Activated effector memory CD4-positive, alpha-beta T cell treated with anti-CD3 and anti-CD28 coated beads, Interleukin-2, amount 50 U/mL, for 16 hours (primary cell): Measurements from ENCODE around the gene ZDHHC11.
"Not testable (repeated sequence)": the region's sequence is repeated elsewhere in the genome, so short reads cannot be mapped to it uniquely, and the experiment has no call there.

Experiments used
- DNase-seq: peaks from one replicate; pipeline ENCODE4 v3.0.0-alpha.2; 2020

Gene ZDHHC11

GRCh38 chr5:773517-774264, 77.1 kb downstream of the ZDHHC11 start:
- peak; percentile 67 for DNase-seq

GRCh38 chr5:772931-773330, 77.9 kb downstream of the ZDHHC11 start:
- peak; percentile 59 for DNase-seq

GRCh38 chr5:772547-772890, 78.3 kb downstream of the ZDHHC11 start:
- DNase-seq, result peak; percentile 61

GRCh38 chr5:771841-772546, 78.8 kb downstream of the ZDHHC11 start:
- DNase-seq, result peak; percentile 56

GRCh38 chr5:771087-771781, 79.6 kb downstream of the ZDHHC11 start:
- peak; percentile 62 for DNase-seq

- peak; percentile 57 for DNase-seq
Measured at GRCh38 chr5:770585-770984, 80.2 kb downstream of the ZDHHC11 start.

GRCh38 chr5:769485-770145, 81.2 kb downstream of the ZDHHC11 start:
- peak; percentile 67 for DNase-seq

GRCh38 chr5:766666-767431, 83.9 kb downstream of the ZDHHC11 start:
- DNase-seq, result peak; percentile 64

- peak; percentile 64 for DNase-seq
Measured at GRCh38 chr5:765948-766631, 84.7 kb downstream of the ZDHHC11 start.

- DNase-seq, result peak; percentile 67
Measured at GRCh38 chr5:763998-764781, 86.6 kb downstream of the ZDHHC11 start.

GRCh38 chr5:763397-763796, 87.4 kb downstream of the ZDHHC11 start:
- no peak for DNase-seq

- DNase-seq, result not testable (repeated sequence)
Measured at GRCh38 chr5:762996-763395, 87.8 kb downstream of the ZDHHC11 start.

GRCh38 chr5:761854-762710, 88.7 kb downstream of the ZDHHC11 start:
- DNase-seq, result peak; percentile 71

- DNase-seq, result peak; percentile 66
Measured at GRCh38 chr5:761059-761771, 89.6 kb downstream of the ZDHHC11 start.

GRCh38 chr5:760363-761058, 90.3 kb downstream of the ZDHHC11 start:
- peak; percentile 68 for DNase-seq

- peak; percentile 65 for DNase-seq
Measured at GRCh38 chr5:759781-760362, 90.9 kb downstream of the ZDHHC11 start.

- DNase-seq, result peak; percentile 89
Measured at GRCh38 chr5:759111-759751, 91.6 kb downstream of the ZDHHC11 start.

GRCh38 chr5:758698-759053, 92.1 kb downstream of the ZDHHC11 start:
- DNase-seq, result peak; percentile 71
